ENCODE data around the gene AHNAK. TPM values are rescaled to one million over a fixed set of nuclear protein-coding genes. Genes with fewer than 3 reads are reported as not detected.

The AHNAK gene
- polyA plus RNA-seq, 2 of the 4 experiments (the other 2 are of a cell fraction): 43.3 to 82.0 TPM

DNA sequence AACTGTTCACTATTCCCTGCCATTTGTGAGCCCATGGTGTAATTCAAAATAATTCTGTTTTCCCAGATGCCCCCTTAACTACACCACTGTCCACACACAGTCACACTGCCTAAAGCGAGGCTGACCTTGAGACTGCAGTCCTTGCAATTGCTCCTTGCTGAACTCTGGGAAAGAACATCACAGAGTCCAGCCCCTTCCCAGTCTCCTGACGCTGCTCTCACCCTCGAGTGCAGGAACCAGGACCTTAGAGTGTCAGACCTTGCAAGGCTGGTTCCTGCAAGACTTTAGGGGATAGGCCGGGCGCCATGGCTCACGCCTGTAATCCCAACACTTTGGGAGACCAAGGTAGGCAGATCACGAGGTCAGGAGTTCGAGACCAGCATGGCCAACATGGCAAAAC lies 33.6 kb downstream of the AHNAK start (continued):
- TF ChIP-seq, protein P1, sequence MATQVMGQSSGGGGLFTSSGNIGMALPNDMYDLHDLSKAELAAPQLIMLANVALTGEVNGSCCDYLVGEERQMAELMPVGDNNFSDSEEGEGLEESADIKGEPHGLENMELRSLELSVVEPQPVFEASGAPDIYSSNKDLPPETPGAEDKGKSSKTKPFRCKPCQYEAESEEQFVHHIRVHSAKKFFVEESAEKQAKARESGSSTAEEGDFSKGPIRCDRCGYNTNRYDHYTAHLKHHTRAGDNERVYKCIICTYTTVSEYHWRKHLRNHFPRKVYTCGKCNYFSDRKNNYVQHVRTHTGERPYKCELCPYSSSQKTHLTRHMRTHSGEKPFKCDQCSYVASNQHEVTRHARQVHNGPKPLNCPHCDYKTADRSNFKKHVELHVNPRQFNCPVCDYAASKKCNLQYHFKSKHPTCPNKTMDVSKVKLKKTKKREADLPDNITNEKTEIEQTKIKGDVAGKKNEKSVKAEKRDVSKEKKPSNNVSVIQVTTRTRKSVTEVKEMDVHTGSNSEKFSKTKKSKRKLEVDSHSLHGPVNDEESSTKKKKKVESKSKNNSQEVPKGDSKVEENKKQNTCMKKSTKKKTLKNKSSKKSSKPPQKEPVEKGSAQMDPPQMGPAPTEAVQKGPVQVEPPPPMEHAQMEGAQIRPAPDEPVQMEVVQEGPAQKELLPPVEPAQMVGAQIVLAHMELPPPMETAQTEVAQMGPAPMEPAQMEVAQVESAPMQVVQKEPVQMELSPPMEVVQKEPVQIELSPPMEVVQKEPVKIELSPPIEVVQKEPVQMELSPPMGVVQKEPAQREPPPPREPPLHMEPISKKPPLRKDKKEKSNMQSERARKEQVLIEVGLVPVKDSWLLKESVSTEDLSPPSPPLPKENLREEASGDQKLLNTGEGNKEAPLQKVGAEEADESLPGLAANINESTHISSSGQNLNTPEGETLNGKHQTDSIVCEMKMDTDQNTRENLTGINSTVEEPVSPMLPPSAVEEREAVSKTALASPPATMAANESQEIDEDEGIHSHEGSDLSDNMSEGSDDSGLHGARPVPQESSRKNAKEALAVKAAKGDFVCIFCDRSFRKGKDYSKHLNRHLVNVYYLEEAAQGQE (IDR thresholded peaks at IDR 0.05): no peak
- TF ChIP-seq SMC3 (IDR thresholded peaks at IDR 0.05) (no peak), FOSB (CRISPR knock-in tag; IDR thresholded peaks at IDR 0.05) (no peak), JUNB (IDR thresholded peaks at IDR 0.05) (no peak)

DNA sequence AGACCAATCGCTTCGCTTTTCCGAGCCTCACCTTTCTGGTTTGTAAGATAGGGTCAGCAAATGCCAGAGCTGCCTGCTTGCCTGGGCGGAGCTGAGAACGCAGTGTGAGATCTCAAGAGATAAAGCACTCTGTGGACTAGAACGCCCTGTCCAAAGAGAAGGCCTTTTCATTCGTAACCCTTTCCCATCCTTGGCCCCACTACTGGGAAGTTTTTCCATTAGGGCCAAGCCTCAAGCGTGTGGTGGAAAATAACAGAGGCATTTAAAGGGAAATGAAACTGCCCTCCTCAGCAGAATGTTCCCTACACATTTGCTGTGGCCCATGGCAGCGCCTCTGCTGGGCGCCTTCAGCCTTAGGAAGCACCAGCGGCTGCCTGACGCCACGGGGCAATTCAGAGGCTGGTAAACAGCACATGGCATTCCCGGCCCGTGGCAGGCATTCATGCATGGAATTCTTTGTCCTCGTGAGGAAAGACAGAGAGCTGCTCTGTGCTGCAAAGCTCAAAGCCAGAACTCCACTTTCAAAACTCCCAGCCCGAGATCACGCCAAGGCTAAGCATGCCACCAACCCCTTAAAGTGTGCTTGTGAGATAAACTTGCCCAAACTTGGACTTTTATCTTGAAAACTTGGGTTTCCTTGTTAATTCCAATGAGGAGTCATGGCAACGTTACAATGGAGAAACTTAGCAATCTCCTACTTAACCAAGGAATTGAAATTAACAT lies 38.1 kb downstream of the AHNAK start:
- H3K4me1 ChIP-seq: peaks cover 63% of the 10 kb centered on the region
- WGBS (ENCODE audit: missing lambda C conversion rate): 1% methylated on average over 19 of the region's 19 CpGs
- TF ChIP-seq FOSL2 (IDR thresholded peaks at IDR 0.05): no peak
- TF ChIP-seq FOSL2 (CRISPR knock-in tag; IDR thresholded peaks at IDR 0.05): no peak
- TF ChIP-seq JUN (IDR thresholded peaks at IDR 0.05): peak in 1 of 2 experiments; percentile 35; a peak in 1 of 5 replicates
- TF ChIP-seq, protein P2, sequence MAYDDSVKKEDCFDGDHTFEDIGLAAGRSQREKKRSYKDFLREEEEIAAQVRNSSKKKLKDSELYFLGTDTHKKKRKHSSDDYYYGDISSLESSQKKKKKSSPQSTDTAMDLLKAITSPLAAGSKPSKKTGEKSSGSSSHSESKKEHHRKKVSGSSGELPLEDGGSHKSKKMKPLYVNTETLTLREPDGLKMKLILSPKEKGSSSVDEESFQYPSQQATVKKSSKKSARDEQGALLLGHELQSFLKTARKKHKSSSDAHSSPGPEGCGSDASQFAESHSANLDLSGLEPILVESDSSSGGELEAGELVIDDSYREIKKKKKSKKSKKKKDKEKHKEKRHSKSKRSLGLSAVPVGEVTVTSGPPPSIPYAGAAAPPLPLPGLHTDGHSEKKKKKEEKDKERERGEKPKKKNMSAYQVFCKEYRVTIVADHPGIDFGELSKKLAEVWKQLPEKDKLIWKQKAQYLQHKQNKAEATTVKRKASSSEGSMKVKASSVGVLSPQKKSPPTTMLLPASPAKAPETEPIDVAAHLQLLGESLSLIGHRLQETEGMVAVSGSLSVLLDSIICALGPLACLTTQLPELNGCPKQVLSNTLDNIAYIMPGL (CRISPR knock-in tag; IDR thresholded peaks at IDR 0.05; ENCODE audit: borderline replicate concordance): no peak
- TF ChIP-seq NFE2L2 (conservative IDR thresholded peaks at IDR 0.05; ENCODE audit: low read length): no peak
- no peak for TF ChIP-seq CHD2 (IDR thresholded peaks at IDR 0.05; ENCODE audit: low read length, partially characterized antibody)
- TF ChIP-seq, protein P3, sequence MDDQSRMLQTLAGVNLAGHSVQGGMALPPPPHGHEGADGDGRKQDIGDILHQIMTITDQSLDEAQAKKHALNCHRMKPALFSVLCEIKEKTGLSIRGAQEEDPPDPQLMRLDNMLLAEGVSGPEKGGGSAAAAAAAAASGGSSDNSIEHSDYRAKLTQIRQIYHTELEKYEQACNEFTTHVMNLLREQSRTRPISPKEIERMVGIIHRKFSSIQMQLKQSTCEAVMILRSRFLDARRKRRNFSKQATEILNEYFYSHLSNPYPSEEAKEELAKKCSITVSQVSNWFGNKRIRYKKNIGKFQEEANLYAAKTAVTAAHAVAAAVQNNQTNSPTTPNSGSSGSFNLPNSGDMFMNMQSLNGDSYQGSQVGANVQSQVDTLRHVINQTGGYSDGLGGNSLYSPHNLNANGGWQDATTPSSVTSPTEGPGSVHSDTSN (IDR thresholded peaks at IDR 0.05): no peak
- no peak for TF ChIP-seq ZC3H11A (IDR thresholded peaks at IDR 0.05)
- TF ChIP-seq BHLHE40 (IDR thresholded peaks at IDR 0.05; ENCODE audit: low read depth, low read length): no peak
- TF ChIP-seq, protein P1 (IDR thresholded peaks at IDR 0.05): no peak
- peak; percentile 32; the same call in 1 of the 2 replicates for TF ChIP-seq HOXB13 (CRISPR knock-in tag; IDR thresholded peaks at IDR 0.05; ENCODE audit: low read depth)
- TF ChIP-seq POLR2A (IDR thresholded peaks at IDR 0.05; ENCODE audit: low read length): no peak
- TF ChIP-seq, protein P4, sequence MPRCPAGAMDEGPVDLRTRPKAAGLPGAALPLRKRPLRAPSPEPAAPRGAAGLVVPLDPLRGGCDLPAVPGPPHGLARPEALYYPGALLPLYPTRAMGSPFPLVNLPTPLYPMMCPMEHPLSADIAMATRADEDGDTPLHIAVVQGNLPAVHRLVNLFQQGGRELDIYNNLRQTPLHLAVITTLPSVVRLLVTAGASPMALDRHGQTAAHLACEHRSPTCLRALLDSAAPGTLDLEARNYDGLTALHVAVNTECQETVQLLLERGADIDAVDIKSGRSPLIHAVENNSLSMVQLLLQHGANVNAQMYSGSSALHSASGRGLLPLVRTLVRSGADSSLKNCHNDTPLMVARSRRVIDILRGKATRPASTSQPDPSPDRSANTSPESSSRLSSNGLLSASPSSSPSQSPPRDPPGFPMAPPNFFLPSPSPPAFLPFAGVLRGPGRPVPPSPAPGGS (IDR thresholded peaks at IDR 0.05): no peak
- TF ChIP-seq FOXS1 (CRISPR knock-in tag; IDR thresholded peaks at IDR 0.05): no peak
- no peak for TF ChIP-seq SREBF2 (IDR thresholded peaks at IDR 0.05)
- TF ChIP-seq RARB (CRISPR knock-in tag; IDR thresholded peaks at IDR 0.05): no peak
- TF ChIP-seq POLR2AphosphoS2 (conservative IDR thresholded peaks at IDR 0.05; ENCODE audit: low read length): no peak
- TF ChIP-seq CEBPB (IDR thresholded peaks at IDR 0.05): 0 out of 4 replicates have a peak, but pooled peaks of 1 of the 2 experiments have one; percentile 18
- no peak for TF ChIP-seq HOXA7 (CRISPR knock-in tag; IDR thresholded peaks at IDR 0.05)
- no peak for TF ChIP-seq TFCP2L1 (CRISPR knock-in tag; IDR thresholded peaks at IDR 0.05)
- no peak for TF ChIP-seq KDM1A (IDR thresholded peaks at IDR 0.05; ENCODE audit: low read depth)
- TF ChIP-seq NPAS2 (CRISPR knock-in tag; IDR thresholded peaks at IDR 0.05; ENCODE audit: borderline replicate concordance): peak; percentile 58; the same call in 1 of the 2 replicates
- no peak for TF ChIP-seq NR3C1 (IDR thresholded peaks at IDR 0.05)
- TF ChIP-seq HEYL (CRISPR knock-in tag; IDR thresholded peaks at IDR 0.05): no peak
- TF ChIP-seq FOSB (CRISPR knock-in tag; IDR thresholded peaks at IDR 0.05): no peak
- no peak for TF ChIP-seq EHF (CRISPR knock-in tag; IDR thresholded peaks at IDR 0.05)

More for the DNA sequence above, 38.1 kb downstream of the AHNAK start:
- Histone ChIP-seq H3K27ac (peak overlapping the region; percentile 82 to 86), H3K9me3 (no peaks in the 10 kb centered on the region), H3K4me2 (peak overlapping the region; percentile 75), H3K4me3 (0 out of 3 replicates have a peak overlapping the region, but pooled peaks have one; percentile 16)
- DNase-seq (ENCODE audit: low read depth in 1 of 2, low spot score in 1 of 2) (peak; percentile 88 to 89), FAIRE-seq (peak; percentile 93), ATAC-seq (peak; percentile 94 to 98)
- CTCF ChIA-PET: interaction anchor here (0.9 to 7.9 kb wide), 17 partner anchors 9 to 113 kb away, joined by 3 to 82 read pairs (median 5); partner anchors contain the start of genes EEF1G and SCGB1A1
- POLR2A ChIA-PET: interaction anchor here (0.7 to 1.0 kb wide), 3 partner anchors 28 to 45 kb away, joined by 3 to 10 read pairs (median 4); no protein-coding TSS in a partner anchor

Data from A549 (cell line).